D341Med (cell line): ENCODE results near the gene PLA2G4B.

ENCODE experiments used
- DNase-seq: peaks from one replicate; pipeline ENCODE4 v3.0.0; 2012; ENCODE audit warnings: low spot score

Gene PLA2G4B, protein sequence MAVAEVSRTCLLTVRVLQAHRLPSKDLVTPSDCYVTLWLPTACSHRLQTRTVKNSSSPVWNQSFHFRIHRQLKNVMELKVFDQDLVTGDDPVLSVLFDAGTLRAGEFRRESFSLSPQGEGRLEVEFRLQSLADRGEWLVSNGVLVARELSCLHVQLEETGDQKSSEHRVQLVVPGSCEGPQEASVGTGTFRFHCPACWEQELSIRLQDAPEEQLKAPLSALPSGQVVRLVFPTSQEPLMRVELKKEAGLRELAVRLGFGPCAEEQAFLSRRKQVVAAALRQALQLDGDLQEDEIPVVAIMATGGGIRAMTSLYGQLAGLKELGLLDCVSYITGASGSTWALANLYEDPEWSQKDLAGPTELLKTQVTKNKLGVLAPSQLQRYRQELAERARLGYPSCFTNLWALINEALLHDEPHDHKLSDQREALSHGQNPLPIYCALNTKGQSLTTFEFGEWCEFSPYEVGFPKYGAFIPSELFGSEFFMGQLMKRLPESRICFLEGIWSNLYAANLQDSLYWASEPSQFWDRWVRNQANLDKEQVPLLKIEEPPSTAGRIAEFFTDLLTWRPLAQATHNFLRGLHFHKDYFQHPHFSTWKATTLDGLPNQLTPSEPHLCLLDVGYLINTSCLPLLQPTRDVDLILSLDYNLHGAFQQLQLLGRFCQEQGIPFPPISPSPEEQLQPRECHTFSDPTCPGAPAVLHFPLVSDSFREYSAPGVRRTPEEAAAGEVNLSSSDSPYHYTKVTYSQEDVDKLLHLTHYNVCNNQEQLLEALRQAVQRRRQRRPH

DNA sequence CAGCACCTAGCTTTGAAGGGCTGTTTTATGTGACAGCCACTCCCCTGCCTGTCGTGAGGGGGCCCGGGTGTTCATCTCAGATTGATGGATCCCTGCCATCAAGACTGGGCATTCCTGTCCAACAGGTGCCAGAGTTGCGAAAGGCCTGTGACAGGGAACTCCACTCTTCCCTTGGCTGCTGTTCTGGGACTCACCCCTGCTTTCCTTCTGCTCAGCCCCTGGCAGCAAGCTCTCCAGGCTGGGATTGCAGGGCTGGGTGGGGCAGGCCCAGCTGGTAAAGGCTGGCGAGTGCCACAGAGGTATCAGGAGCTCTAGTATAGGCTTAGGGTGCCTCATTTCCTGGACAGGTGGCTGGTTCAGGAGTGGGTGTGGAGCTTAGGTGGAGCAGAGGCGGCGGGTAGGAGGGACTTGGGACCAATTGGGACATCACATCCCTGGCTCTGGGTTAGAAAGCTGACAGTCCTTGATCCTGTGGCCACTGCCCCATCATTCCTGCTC lies at the start of gene PLA2G4B:
Gene PLA2G4B, plus strand, starts transcription at position 448 of the 498 bp plus-strand sequence. CDS start 67 bp downstream, outside the sequence.
- no peak for DNase-seq

DNA sequence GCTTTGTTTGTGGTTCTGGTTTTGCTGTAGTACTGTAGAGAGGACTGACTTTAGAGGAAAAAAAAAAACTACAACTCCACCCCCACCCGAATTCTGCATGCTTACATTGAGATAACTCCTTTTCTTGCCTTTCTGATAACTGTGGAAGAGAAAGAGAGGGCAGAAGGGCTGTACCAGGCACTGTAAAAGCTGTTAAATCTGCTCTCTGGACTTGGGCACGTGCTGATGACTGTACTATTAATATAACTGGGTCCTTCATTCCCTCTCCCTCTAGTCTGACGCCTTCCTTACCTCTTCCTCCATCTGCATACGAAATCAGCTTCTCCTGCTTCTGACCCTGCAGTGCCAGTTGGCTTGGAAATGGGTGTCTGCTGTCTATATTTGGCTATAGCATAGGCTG lies 49.4 kb upstream of the PLA2G4B start:
- no peak for DNase-seq

DNA sequence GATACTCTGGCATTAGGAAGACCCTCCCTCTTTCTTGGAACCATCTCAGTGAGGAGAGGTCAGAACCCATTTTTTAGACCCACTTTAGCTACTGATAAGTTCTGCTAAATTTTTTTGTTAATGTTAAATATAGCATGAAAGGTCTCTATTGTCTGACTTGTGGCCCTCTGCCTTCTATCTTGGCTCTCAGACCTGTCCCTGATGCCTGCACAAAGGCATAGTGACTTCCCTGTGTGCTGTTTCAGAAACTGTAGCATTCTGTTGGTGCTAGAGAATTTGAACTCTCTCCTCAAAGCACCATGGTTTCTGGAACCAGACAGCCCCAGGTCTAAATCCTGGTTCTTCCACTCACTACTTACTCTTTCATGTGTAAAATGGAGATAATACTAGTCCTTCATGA lies 49.0 kb upstream of the PLA2G4B start:
- DNase-seq = no peak

DNA sequence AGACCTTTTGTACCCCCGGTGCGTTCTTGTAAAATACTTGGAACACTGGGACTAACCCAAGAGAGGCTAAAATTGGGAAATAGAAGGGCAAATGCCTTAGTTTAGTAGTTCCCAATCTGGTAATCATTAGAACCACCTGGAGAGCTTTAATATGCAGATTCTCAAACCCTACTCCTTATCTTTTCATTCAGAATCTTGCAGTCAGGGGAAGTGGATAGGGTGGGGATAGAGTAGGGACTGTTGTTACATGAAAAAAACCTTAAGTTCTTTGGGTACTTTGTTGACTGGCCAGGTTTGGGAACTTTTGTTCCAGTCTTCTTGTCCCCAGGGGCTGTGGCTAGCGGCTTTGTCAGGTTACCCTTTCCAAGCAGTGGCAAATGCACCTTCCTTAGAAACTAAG lies 48.5 kb upstream of the PLA2G4B start:
- DNase-seq = no peak

DNA sequence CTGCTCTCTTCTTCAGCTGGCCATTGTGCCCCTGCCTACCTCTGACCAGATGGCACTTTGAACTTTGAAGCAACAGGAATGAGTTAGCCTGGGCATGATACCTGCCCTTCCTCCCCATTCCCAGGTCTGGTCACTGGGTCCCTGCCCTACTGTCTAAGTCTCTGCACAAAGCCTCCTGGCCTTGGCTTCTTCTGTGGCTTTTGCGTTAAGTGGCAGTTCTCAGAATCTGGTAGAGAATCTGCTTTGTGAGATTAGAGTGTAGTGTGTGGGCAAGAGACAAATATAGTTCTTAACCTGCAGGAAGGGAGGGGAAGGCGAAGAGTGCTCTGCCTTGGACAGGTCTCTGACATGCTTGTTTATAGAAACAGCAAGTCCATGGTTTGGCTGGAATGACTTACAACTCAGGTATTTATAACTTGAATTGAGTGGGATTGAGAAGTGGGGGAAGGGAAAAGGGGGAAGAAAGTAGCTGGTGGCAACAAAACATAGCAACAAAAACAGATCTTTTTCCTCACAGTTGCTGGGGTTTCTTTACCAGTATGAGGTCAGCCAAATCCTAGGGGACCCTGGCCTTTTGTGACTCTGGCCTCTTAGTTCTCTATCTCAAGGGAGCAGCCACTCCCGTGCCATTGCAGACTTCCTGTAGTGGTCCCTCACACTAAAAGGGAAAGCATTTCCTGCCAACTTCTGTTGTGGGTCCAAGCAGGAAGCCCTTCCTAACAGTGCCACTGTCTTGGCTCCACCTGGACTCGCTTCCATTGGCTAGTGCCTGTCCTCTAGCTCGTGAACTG lies 47.7 kb upstream of the PLA2G4B start:
- no peak for DNase-seq

DNA sequence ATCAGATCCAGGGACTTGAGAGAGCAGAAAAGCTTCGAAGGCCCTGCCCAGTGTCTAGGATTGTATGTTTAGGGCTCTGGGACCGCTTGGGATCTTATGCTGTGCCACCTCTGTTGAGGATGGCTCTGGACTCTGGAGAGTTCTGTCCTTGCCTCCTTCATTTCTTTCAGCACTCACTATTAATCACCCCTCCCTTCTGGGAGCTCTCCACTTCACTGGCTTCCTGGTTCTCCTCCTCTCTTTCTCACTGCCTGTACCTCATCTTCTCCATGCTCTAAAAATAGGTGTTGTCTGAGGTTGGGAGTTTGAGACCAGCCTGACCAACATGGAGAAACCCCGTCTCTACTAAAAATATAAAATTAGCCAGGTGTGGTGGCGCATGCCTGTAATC lies 47.1 kb upstream of the PLA2G4B start:
- DNase-seq = no peak

DNA sequence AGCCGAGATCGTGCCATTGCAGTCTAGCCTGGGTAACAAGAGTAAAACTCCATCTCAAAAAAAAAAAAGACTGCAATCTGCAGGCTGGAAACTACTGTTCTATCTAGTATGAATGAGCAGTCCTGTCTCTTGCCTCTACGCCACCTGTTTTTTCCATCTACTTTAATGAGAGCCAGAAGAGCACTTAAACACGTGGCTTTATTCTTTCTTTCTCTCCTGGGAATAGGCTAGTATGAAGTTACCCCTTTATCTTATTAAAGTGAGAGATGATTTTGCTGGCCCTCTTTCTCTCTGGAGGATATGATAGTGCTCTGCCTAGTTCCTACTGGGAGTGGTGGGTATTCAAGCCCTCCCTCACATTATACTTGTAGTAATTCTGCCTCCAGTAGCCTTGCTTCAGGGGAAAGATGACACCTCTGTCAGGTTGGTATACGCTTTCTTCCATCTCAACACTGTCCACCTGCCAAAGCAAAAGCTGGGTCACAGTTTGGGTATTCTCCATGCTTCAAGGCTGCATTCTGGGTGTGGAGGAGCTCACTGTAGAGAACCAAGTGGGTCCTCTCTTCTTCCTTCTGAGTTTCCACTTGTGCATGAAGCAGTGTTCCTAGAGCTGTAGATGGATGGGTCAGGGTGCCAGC lies 46.5 kb upstream of the PLA2G4B start:
- DNase-seq = no peak

DNA sequence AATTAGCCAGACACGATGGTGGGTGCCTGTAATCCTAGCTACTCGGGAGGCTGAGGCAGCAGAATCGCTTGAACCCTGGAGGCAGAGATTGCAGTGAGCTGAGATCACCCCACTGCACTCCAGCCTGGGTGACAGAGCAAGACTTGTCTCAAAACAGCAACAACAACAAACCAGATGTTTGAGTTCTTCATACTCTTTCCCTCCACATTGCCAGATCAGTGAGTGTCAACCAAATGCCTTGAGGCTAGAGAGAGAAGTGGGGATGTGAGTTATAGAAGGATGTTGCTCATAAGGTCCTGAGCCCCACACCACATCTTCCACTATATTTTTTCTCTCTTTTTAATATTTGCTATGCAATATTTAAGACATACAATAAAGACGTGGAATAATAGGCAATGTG lies 44.6 kb upstream of the PLA2G4B start:
- DNase-seq = no peak

DNA sequence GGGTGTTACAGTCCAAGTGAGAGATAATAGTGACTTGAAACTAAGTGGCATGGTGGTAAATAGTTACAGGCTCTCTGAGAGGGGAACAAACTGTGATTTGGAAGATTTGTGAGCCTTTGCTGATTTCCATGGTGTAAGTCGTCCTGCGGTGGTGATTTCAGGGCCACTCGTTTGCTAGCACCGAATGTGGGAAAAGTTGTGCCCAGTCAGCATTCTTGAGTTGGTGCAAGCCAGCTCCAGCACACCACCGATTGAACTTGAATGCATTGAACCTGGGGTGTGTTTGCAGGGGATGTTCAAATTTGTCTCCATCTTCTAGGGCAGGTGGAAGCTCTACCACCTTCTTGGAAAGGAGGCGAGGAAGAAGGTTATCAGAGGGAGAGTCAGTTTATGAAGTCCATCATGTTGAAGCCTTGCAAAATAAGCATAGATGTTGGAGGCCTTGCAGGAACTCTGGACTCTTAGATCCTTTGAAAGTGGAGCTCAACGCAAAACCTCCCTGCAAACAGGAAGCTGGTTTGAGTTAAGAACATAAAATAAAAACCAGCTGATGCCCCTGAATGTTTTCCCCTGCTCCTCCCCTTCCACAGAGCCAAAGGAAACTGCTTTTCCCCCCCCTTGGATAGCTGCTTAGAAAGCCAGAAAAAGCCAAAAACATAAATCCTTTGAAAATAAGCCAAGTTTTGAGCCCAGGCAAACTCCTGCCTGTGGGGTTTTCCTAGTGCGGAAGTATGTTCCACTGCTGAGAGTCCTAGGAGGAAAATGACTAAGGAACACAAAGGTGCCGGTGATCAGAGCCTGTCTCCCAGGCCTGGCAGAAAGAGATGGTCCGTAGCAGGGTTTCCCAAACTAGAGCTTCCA lies 42.4 kb upstream of the PLA2G4B start:
- DNase-seq = no peak

DNA sequence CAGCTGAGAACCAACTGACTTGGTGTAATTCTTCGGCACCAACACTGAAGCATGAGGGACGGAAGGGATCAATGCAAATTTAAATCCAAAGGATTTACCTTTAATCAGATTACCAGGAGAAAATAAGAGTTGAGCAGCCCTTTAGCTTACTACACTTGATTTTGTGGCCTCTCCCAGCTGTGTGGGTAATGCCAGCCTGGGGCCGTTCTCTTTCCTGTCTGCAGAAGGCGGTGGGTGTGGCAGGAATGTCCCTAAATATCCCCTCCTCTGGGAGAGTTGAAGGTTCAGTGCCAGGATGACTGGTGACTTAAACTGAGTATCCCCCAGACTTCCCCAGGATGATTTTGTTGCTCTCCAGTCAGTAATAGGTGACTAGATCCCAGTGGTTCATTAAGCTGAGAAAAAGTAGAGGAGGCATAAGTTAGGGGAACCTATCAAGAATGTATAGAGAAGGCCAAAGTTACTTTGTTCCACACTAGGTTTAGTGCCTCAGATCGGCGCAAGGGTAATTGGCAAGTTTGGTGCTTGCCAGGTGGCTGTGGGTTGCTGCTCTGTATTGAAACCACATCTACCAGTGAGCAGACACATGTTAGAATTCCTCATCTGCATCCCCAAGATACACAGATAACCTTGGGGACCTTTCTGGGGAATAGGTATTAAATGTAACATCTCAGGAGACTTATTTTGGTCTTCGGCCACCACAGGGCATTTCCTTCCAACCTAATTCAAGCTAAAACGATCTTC lies 41.3 kb upstream of the PLA2G4B start:
- peak; percentile 82 for DNase-seq

DNA sequence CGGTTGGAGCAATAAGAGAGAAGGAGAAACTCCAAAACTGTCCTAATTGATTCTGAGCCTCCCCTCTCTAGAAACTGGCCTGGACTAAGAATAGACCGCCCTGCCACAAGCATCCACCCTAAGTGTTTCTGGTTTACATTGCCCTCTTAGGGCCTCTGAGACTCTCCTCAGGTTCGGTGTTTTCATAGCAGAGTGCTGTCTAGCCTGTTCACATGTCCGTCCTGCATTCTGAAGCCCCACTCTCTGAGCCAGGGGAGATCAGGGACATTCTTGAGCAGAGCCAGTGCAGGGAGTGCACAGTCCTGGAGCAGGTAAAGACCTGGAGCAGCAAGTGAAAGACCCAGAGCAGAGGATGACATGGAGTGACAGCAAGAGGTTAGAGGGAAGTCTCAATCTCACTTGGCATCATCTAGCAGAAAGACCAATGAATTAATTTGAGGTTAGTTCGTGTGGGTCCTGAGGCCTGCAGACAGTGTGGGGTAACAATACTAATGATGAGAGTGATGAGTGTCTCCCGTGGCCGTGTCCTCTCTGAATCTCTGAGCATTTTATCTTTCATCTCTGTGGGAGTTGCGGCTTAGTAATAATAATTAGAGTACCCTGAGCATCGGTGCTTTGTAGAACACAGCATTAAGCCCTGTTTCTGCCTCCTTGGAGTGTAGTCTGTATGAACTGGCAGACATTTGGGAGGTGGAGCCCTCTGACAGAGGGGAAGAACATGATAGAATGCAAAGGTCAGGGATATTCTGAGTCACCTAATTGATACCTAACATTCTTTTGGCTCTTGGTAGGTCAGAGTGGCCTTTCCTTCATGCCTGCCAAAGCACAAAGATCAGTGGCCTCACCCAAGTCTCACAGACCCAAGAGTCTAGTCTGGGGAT lies 39.8 kb upstream of the PLA2G4B start:
- no peak for DNase-seq

DNA sequence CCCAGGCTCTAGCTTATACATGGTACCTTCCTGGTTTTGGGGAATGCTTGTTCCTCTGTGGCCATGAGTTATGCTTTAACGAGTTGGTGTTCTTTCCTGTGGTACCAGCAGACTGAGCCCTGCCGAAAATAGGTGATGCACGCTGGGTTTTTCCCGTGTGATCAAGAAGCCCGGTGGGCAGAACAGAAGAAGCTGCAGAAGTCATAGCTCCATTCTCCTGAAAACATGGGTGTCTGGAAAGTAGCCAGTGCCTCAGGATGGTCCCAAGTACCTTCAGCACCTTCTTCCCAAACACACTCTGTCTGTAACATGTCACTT lies 39.2 kb upstream of the PLA2G4B start:
- DNase-seq = no peak

DNA sequence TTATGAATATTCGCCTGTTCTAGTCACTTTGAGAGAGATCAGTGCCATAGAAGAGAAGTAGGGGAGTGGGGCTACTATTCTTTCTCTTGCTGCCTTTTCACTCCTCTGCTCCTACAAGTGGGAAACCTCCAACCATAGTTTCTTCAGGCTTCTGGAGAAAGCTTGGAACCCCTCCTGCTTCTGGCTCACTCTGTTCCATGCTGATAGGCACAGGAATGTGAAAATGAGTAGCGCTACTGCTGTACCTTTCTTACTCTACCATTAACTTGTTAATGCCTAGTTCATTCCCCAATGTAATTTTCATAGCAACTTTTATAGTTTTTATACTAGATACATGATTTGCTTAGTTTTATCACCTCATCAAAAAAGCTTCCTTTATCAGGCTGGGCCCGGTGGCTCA lies 37.5 kb upstream of the PLA2G4B start:
- no peak for DNase-seq

DNA sequence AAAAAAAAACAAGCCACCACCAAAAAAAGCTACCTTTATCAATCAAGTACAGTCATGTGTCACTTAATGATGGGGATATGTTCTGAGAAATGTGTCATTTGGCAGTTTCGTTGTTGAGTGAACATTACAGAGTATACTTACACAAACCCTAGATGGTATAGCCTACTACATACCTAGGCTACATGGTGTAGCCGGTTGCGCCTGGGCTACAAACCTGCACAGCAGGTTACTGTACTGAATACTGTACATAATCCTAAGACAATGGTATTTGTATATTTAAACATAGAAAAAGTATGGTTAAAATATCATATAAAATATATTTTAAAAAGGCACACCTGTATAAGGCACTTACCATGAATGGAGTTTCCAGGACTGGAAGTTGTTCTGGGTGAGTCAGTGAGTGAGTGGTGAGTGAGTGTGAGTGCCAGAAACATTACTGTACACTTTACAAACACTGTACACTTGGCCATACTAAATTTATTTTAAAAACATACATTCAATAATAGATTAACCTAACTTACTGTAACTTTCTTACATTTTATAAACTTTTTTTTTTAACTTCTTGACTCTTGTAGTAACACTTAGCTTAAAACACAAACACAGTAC lies 36.7 kb upstream of the PLA2G4B start:
- DNase-seq = no peak

DNA sequence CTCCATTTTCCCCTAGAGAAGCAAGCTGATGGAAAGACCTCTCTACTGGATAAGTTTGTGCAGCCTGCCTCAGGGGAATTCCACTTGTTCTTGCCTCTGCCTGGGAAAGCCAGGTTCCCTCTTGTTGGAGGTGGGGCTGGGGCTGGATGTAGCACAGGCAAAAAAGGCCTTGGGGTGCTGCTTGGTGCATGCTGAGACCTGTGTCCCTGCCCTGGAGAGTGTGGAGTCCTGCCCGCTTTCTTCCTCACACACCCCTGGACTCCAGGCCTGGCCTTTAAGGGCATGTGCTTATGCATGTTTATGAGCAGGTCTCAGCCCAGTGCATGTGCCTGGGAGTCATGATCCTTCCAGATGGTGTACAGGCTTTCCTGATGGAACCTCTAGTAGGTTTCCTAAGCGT lies 34.3 kb upstream of the PLA2G4B start:
- DNase-seq = no peak

DNA sequence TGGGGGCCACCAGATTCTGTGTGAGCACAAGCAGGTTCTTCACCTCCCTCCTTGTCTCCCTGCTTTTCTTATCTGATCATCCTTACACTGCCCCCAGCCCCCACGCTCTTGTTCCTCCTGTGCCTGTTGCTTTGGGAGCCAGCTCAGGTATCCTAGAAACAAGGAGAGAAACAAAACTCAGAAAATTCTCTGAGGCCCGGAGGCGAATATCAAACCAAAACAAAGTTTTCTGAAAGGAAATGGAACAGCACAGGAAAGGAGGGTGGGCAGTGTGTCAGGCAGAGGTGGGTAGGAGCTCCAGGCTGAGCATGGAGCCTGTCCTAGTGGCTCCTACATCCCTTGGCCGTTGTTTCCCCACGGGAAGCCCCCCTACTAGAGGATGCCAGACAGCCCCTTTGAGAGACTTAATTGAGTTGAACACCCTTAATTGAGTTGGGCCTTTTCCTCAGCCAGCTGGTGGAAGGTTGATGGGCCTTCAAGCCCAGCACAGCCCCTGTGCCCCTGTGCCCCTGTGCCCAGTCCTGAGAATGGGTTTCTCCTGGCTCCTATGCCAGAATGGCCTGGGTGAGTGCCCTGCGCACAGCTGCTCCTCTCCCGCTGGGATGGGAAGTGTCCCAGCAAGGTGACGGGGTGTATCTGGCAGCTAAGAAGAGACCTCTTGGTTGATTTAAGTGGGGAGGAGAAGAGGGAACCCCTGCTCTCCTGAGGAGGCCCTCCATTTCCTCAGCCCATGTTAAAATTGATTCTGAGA lies 33.6 kb upstream of the PLA2G4B start:
- DNase-seq = no peak

DNA sequence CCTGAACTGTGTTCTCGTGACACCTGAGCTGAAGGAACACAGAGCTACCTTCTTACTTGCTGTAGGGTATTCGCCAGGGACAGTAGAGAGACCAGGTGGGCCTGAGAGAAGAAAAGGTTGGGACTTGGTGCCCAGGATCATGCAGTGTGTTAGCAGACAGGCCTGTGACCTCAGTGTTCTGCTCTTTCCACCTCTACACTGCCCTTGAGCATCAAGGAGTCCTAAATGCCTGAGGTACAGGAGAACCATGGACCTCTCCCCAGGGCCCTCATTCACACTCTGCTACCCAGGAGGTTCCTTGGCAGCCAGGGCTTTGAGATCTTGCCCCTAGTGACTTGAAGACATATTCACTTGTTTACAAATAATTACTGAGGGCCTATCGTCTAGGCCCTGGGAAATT lies 32.9 kb upstream of the PLA2G4B start:
- no peak for DNase-seq
